Posterior cingulate gyrus (tissue), 11 donors: ENCODE data around the gene ZBTB25.

Experiments
- DNase-seq, 10 donors: peaks; one replicate each; pipeline versions ENCODE4 v3.0.0 to v3.0.0-alpha.2; 2020 to 2021; ENCODE audit warnings: mixed read lengths in 3 of 10
- intact Hi-C: fragments of 100-400 bp; cut with DNase I; formaldehyde crosslinking; loops from one replicate; pipeline ENCODE4 v1.15.1; 2023

Gene ZBTB25

DNA sequence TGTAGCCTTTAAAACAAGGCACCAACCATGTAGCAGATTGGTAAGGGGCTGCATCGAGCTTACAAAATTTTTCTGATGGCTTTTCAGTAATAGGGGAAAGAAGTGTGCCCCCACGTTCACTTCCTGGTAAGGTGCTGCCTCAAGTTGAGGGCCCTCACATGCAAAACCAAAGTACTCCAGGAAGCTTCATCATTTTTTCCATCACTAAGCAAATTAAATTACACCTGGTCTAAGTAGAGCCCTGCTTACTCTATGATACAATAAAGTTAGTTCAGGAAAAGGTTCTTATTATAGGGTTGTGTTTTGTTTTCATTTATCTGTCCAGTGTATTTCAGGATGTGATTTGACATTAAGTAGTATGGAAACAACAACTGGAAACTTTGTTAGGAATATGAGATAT, 53.4 kb downstream of the ZBTB25 start:
- DNase-seq, result no peak
- intact Hi-C loops, result no loop called here

DNA sequence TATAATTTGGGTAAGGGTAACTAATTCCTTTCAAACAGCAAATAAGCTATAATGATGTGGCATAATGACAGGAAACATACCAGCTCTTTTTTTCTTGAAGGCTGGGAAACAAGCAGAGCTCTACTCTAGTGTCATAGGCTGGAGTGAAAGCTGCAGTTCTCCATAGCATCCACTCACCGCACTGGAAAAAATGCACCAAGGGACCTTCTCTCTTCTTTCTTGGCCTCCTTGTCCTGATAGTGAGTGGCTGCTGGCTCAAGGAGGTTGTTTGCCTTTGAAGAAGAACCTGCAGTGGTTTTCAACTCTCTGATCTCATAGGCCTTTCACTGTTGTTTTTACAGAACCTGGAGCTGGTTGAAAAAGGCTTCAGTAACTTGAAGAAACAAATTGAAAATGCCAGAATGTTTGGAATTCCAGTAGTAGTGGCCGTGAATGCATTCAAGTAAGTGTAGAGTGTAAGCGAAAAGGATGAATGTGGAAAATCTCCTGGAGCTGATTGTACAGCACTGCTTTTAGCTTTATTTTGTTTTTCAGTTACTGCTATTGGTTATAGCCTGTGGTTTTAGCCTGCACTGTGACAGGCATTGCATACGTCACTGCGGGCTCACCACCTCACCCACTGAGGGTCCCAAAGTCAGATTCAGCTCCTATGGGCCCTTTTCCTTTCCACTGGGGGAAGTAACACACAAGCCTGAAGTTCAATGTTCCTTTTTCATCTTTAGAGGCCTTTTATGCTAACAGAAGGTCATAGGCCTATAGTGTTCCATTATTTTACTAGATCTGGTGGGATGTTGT, 55.6 kb downstream of the ZBTB25 start:
- DNase-seq, result no peak
- intact Hi-C loops, result no loop called here

DNA sequence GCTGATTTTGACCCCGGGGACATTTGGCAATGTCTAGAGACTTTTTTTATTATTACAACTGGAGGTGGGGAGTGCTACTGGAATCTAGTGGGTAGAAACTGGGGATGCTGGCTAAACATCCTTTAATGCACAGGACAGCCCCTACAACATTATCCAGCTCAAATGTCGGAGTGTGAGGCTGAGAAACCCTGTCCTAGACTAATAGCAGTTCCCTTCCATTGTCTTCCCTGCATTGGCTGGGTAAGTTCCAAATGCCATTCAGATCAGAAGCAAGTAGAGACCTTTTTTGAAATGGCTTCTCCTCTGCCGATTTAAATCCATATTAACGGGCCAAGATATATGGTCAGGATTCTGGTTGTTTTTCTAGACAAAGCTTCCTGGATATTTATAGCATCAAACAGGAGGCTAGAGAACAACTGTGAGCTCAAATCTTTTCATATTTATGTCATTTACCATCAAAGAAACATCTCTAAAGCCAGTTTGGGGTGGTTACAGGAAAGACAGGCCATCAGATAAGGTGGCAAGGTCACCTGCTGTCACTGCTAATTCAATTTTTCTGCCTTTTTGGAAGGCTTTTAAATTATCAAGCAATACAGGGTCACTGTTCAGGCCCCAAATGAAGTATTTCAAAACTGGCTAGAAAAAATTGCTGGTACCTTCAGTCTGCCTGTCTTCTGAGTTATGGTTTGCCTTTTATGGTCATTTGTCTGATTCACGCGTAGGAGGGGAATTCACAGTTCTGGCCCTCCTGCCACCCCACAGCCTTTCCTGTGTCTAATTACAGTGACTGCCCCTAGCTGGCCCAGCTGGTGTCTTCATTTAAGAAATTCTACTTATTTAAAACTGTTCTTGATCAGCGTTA, 58.4 kb downstream of the ZBTB25 start:
- DNase-seq, result peak in 2 of 10 donors; percentile 77 to 80
- intact Hi-C loops, result no loop called here

DNA sequence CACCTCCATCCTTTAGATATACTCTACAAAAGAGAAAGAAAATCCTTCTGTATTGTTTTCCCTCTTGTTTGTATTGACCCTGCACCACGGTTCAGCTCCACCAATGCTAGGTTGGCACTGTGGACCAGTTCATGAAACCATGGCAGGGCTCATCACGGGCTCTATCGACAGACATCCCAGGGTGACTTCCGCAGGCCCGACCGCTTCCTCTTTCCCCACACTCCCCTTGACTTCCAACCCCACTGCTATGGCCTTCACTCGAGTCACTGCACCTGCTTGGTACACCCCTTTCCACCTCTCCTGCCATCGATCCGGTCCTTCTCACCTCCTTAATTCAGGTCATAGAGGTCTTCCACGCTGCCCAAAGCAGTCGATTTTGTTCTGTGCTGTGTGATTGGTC, 59.5 kb downstream of the ZBTB25 start:
- no peak for DNase-seq
- intact Hi-C loops, result no loop called here

DNA sequence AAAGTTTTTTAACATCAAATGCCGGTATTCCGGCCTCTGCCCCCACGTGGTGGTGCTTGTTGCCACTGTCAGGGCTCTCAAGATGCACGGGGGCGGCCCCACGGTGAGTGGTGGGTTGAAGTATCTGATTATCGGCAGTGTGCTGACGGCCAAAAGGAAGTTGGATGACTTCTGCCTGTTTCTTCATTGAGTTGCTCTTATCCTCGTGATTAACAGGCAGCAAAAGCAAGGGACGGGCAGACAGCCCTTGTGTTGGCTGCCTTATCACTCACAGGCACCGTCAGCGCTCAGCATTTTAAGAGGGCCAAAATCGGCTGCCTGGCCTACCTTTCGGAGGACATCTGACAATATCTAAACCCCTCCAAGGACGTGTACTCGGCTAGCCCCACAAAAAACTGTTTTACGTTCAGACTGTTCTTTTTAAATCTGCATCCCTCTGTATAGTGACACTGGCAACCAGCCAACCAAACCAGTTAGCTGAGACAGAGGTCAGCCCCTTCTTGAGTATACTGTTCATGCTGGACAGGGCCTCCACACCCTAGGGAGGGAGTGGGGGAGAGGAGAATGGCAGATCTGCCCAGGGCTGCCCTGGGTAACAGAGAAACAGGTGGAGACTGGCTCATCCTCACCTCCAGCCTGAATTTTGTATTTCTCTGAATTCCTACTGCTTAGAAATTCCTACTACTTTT, 61.2 kb downstream of the ZBTB25 start:
- intact Hi-C loops, result no loop called here
- peak in 1 of 10 donors; percentile 74 for DNase-seq

DNA sequence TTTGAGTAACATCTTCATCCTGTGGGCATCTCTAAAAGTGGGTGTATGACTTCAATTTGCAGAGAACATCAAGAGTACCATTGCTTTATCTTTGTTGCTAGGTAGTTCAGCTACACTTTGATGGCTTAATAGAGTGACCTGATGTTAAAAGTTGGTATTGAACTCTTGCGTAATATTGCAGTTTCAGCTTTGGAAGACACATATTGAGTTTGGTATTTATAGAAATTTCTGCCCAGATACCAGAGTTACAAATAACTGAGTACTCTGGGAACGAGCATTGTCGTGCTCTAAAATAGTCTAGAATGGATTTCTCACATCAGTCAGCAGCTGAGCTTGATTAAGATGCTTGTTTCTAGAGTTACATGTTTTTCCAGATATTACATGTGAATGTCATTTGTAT, 63.1 kb downstream of the ZBTB25 start:
- intact Hi-C loops, result no loop called here
- DNase-seq, result no peak

DNA sequence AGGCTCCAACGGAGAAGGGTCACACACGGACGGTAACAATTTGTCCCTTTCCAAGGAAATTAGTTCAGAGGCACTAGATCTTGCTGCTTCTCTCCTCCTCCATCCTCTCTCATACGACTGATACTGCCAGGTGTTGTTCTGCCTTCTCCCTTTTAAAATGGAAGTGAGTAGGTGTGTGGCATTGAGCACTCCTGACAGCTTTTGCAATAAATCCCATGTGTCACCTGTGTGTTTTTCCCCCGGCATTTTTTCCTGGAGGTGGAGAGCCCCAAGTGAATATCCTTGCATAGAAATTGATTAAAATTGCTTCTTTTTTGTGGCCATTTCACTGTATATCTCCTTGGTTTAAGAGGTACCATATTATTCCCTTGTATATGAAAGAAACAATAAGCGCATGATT, 64.5 kb downstream of the ZBTB25 start:
- intact Hi-C loops, result no loop called here
- DNase-seq, result no peak

DNA sequence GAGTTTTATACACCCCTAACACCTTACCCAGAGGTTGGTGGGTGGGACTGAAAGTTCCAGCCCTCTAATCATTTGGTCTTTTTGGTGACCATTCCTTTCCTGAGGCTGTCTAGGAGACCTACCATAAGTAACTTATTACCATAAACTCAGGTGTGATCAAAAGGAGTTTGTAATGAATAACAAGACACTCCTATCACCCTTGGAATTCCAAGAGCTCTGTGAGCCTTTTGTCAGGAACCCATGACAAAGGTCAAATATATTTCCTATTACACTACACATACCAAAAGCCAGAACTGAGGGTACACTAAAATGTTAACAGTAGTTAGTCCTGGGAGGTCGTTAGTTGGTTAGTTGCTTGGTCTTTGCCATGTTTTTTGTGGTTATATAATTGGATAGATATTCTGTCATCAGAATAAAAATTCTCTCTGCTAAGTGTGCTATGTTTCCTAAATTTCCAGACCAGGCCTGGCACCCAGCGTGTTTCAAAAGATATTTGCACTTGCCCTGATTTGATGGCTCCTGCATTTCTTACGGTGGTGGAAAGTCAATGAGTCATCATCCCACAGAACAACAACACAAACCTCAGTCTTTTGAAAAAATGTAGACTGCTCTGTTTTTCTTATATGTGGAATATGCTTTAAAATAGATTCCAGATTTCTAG, 65.3 kb downstream of the ZBTB25 start:
- no peak for DNase-seq
- intact Hi-C loops, result no loop called here

DNA sequence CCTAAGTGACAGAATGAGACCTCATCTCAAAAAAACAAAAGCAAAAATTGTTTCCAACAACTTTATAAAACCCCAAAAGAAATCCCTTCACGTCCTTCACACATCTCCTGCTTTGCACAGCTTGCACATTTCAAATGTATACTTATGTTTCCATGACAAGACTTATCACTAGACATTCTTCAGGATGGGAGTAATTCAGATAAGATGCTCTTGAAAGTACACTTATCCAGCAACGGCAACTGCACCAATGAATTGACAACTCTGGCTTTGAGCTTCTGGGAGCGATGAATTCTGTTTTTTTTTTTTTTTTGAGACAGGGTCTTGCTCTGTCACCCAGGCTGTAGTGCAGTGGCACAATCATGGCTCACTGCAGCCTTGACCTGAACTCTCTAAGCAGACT, 69.1 kb downstream of the ZBTB25 start:
- intact Hi-C loops, result no loop called here
- DNase-seq, result no peak

DNA sequence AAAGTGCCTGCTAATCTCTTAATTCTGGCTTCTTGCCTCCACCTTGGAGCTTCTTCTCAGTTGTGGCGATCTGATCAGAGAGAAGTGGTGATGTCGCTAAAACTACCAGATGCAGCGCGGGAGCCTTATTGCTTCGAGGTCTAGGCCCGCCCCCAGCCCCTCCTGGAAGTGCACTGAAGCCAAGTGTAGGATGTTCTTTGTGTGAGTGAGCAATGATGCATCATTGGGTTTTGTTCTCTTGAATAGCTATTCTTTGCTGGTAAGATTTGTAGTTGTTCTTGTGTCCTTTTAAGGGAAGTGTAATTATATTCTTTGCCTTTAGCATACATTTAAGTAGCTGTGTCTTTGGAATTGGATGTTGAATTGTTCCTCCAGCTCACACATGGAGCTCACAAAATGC, 79.7 kb downstream of the ZBTB25 start:
- intact Hi-C loops, result no loop called here
- DNase-seq, result peak in 8 of 10 donors; percentile 40 to 94 (median 68)

DNA sequence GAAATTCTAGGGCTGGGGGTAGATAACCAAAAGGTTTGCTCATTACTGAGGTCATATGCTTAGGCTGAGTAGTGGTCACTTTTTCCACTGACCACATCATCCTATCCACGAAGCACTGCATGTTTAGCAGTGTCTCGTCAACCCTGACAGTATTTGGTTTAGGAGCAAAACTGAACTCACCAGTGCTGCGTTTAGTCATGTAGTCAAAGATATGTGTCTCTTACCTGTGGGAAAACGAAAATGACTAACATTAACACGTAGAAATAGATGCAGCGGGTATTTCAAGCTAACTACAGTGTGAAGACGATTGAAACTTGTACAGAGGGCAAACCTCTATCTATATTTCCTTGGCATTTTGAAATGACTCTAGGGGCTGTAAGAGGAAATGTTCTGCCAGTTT, 80.9 kb downstream of the ZBTB25 start:
- intact Hi-C loops, result no loop called here
- no peak for DNase-seq

DNA sequence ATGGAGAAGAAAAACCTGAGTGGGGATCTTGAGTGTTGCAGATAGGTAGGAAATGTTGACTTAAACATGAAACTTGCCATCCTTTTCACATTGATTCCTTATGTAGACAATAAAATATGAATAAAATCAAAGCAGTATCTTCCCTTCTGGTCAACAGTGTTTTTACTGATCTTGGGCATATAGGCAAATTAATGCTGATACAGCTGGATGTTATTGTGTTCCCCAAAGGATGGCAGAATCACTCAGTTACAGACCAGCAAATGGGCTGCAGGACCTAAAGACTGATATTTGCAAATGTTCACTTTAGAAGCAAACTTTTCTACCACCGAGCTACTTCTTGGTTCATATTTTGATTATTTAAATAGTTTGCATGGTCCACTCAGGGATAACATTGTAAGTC, 81.6 kb downstream of the ZBTB25 start:
- no peak for DNase-seq
- intact Hi-C loops, result no loop called here

DNA sequence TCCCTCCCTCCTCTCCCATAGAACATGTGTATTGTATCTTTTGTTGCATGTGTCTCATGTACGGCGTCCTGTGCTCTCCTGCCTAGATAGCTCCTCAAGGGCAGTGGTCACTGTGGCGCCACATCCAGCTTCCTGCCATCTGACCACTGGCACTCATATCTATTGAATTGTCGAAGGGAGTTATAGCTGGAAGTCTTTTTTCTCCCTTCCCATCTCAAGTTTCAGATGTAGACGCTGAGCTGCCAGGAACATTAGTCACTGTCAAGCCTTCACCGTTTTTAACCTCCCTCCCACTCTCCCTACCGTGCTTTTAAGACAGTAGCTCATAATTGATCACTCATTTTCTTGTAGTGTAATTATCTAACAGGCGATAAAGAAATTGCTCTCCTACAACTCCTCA, 82.5 kb downstream of the ZBTB25 start:
- intact Hi-C loops, result no loop called here
- DNase-seq, result no peak

DNA sequence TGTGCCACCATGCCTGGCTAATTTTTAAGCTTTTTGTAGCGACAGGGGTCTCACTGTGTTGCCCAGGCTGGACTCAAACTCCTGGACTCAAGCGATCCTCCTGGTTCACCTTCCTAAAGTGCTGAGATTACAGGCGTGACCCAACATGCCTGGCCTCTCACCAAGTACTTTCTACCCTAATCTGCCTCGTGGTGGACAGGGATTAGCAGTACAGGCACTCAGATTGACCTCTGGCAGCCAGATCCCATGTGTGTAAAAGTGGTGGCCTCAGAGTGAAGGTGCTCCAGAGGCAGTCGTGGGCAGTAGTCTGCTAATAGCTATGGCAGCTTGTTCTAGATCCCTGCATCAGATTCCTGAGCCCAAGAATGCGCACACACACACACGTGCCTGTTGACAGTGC, 84.6 kb downstream of the ZBTB25 start:
- intact Hi-C loops, result no loop called here

DNA sequence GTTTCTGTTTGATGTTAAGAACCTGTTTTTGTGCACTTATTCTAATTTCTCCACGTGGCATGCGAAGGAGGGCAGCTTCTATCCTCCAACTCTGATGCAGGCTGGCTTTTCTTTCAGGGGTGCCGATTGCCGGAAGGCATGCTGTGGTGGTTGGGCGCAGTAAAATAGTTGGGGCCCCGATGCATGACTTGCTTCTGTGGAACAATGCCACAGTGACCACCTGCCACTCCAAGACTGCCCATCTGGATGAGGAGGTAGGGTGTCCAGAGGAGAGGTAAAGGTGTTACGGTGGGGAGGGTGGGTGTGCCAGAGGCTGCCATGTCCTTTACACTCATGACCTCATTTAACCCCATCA, 85.9 kb downstream of the ZBTB25 start:
- DNase-seq, result peak in 2 of 10 donors; percentile 51 to 68
- intact Hi-C loops, result no loop called here

More for the DNA sequence above, 84.6 kb downstream of the ZBTB25 start:
- no peak for DNase-seq

DNA sequence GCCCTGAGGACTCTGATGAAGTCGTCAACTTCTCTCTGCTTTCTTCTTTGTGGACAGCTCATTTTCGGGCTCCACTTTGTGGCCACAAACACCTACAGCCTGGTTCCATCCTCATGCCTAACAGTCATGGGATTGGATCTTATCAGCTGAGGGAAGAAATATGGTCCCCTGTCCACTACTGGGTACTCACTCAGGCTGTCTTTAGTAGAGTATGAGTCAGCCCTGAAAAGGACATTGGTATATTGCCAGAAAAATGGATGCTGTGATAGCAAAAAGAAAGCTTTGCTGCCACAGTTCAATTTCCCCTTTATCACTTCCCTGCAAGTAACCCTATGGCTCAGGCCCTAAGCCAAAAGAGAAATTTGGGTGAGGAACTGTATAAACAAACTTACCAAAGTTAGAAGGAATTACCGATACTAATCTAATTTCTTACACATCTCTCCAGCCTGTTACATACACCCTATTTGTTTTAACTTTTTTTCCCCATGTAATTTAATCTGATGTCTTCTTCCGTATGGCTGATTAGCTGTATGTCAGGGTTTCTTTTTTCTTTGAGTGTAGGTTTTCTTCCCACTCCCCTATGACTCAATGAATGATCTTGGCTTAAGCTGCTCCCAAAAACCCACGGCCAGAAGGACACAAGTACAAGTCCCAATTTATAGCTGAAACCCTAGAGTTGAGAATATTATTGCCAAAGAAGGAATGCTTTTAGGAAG, 86.4 kb downstream of the ZBTB25 start:
- no peak for DNase-seq
- intact Hi-C loops, result no loop called here

DNA sequence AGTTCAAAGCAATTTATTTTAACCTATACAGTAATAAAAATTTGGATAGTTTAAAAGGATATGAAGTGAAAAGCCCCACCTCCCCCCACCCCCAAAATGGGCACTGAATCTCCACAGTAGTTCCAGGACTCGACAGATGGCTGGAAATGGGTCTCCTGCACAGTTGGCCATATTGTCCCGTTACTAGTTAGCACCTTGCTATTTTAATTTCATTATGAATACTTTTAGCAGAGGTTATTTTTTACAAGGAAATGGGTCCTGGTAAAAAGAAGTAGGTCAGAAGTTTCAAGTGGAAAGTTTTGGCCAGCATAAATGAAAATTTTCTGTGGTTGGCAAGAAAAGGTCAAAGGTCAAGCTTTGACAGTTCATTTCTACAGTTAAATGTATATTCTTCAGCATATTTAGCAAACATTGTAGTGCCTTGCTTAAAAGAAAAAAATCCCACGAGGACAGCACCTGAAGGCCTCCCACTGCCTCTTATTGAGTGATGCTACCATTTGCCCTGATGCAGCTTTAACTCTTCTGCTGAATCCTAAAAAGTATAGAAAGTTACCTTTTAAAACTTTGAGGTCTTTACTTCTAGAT, 87.2 kb downstream of the ZBTB25 start:
- intact Hi-C loops, result no loop called here
- DNase-seq, result peak in 1 of 10 donors; percentile 13

DNA sequence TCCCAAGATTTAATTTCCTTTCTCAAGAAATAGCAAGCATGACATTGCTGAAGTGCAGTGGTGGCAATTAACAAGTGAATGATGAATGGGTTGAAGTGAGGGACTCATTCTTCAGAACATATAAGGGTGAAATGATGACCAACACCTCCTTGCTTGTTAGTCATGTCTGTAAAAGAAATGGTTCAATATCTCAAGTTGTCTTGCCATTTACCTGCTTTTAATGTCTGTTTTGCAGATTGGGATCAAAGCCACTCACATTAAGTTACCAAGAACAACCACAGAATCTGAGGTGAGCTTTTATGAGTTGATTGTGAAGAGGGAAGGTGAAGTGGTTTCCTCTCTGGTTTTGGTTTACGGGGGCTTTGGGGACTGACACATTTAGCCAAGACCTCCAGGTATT, 91.4 kb downstream of the ZBTB25 start:
- intact Hi-C loops, result no loop called here
- no peak for DNase-seq

DNA sequence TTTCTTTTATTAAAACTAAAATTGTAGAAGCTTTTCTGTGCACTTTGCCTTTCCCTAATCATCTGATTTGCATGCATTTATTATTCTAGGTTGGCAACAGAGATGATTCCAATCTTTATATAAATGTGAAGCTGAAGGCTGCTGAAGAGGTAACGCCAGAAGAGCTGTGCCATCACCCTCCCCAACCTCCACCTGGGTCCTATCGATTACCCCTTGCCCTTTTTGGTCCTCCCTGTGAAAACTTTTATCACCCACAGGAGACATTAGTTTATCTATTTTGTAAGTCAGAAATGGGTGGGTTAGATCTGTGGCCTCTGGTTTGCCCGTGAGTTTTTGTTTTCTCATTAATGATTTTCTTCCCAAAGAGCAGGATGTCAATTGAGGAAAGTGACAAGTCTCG, 92.6 kb downstream of the ZBTB25 start:
- no peak for DNase-seq
- intact Hi-C loops, result no loop called here
